NK-92 (cell line): ENCODE data around the gene RNPS1.
"Not testable (repeated sequence)": the region's sequence is repeated elsewhere in the genome, so short reads cannot be mapped to it uniquely, and the experiment has no call there.

Experiments
- DNase-seq: peaks from one replicate; lab custom pipeline; 2025; ENCODE audit not compliant: unreplicated experiment; lab: John Stamatoyannopoulos, UW

Gene RNPS1

DNA sequence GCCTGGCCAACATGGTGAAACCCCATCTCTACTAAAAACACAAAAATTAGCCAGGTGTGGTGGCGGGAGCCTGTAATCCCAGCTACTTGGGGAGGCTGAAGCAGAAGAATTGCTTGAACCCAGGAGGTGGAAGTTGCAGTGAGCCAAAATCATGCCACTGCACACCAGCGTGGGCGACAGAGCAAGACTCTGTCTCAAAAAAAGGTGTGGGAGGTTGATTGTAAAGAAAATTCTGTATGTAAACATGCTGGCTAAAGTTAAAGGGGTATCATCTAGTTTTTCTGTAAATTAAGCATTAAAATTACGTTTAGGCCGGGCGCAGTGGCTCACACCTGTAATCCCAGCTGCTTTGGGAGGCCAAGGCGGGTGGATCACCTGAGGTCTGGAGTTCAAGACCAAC is 9.4 kb downstream of the RNPS1 start:
- DNase-seq: not testable (repeated sequence)

DNA sequence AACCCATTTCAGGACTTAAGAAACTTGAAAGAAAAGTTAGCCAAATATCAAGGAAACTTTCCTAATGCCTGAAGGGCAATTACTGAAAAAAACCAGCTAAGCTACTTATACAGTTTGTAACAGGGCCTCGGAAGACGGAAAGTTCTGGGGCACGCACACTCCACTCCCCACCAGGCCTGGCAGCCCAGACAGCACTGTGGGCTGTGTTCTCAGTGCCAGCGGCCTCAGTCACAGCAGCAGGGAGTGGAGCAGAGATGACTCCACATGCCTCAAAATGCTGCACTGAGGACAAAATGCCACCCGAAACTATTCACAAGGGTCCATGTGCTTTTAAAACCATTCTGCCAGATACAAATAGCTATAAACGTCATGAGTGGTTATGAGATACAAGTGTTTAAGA is 10.2 kb downstream of the RNPS1 start:
- DNase-seq: no peak

DNA sequence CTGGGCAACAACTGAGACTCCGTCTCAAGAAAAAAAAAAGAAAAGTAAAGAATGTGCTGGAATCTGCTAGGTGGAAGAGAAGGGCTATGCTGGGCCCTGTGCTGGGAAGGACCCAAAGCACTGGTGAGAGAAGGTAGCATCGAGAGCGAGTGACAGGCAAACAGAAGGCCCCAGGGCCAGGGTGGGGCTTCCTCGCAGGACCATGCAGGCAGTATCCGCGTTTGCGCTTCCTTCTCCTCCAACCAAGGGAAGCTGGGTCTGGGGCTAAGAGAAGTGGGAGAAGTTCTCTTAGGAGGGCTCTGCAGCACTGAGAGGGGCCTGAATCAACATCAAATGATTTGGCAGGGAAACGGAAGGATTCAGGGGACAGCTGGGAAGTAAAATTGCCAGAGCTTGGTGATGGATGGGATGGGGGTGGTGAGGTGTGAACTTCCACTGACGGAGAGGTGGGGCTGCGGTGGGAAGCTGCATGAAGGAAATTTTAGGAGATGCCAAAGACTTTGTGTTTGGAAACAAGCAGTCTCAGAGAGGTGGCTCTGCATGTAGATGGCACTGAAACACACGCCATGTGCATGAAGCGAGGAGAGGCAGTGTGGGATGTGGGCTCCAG is 11.3 kb downstream of the RNPS1 start:
- DNase-seq: no peak

DNA sequence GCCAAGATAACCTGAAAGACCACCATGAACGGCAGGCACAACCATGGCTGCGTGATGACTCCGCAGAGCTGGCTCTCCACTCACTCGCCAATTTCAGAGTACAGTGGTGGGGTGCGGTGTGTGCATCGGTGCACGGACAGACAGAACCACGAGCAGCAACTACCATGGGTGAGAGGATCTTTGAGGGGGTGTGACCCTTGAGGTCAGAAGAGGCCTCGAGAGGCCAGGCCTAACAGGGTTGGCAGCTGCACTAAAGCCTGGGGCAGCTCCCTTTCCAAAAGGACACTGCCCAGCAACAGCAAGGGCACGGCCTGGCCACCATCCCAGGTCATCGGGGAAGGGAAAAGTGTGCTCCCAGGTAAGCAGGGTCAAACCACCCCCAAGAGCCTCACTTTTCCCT is 14.6 kb downstream of the RNPS1 start:
- no peak for DNase-seq

DNA sequence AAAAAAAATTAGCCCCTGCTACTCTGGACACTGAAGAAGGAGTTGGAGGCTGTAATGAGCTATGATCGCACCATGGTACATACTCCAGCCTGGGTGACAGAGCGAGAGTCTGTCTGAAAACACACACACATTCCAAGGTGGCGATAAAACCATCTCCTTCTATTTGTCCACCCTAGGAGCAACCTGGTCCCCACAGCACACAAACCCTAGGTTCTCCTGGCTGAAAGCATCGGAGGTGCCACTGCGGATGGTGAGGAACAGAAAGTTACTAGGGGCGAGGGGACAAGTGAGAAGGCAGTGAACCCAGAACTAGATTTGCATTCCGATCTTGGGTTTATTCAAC is 15.1 kb downstream of the RNPS1 start:
- DNase-seq: no peak

DNA sequence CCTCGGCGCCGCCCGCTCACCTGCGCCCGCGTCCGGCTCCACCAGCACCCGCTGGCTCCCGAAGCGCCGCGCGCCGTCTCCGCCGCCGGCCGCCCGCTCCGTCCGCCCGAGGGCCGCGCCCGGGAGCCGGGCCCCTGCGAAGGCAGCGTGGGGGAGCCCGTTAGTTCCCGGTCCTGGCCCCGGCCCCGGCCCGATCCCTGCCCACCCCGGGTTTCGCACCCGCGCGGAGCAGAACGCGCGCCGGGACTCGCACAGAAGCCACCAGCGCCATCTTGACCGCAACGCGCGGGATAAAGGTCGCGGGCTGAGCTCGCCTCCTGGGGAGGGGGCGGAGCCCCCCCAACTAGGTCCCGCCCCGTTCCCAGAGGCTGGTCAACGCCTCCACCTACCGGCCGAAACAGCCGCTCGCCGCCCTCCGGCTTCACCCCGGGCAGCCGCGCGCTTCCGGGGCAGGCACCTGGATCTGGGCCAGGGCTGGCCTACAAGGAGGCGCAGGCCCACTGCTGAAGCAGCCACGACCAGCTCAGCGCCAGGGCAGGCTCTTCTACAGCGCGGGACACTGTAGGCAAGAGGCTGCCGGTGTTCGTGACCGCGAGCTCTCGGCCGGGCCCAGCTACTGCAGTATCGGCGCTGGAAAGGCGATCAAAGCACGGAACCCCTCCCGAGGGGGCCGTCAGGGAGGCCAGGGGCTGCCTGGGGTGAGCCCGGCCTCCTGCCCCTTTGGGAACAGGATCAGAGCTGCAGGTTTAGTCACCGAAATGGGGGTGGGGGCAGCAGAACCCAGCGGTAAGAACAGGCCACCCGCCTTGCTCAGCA is 16.4 kb downstream of the RNPS1 start, which contains the start of gene ECI1:
Gene ECI1 (minus strand): TSS at position 292 of the 816 bp plus-strand sequence. CDS start 21 bp downstream, at position 271.
- no peak for DNase-seq

DNA sequence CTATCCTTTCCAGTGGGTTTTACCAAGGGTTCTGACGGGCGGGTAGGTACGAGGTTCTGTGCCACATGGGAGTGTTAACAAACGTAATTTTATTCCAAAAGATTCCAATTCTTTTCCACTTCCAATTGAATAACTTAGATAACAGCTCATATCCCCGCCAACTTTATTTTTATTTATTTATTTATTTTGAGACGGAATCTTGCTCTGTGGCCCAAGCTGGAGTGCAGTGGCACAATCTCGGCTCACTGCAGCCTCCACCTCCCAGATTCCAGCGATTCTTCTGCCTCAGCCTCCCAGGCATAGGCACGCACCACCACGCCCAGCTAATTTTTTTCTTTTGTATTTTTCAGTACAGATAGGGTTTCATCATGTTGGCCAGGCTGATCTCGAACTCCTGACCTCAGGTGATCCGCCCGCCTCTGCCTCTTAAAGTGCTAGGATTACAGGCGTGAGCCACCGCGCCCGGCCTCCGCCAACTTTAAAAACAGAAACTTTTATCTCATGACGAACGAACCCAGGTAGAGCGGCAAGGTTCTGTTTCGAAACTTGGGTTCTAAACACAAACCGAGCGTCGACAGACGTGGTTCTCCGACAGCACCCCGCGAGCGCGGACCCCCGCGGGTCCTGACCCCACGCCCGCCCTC is 17.2 kb downstream of the RNPS1 start:
- no peak for DNase-seq

DNA sequence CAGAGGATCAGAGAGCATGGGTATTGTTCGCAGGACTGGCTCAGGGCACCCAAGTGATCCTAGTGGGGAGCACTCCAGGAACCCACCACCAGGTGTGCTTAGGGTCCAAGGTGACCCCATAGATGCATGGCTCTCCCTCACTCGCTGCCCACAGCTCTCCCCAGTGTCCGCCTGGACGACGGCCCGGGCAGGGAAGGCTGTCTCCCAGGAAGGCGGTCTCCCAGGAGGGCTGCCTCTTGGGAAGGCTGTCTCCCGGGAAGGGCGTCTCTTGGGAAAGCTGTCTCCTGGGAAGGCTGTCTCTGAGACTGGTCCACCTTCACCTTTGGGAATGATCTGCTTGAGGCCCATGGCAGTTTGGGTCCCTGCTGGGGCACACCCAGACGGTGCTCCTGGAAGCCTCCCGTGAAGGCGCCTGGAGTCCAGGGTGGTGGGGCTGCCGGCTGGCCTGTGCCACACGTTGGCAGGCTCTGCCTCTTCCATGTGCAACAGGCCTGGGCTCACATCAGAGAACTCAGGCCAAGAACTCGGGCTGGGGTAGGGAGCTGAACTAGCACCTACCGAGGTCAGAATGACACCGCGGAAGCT is 21.5 kb downstream of the RNPS1 start:
- no peak for DNase-seq

DNA sequence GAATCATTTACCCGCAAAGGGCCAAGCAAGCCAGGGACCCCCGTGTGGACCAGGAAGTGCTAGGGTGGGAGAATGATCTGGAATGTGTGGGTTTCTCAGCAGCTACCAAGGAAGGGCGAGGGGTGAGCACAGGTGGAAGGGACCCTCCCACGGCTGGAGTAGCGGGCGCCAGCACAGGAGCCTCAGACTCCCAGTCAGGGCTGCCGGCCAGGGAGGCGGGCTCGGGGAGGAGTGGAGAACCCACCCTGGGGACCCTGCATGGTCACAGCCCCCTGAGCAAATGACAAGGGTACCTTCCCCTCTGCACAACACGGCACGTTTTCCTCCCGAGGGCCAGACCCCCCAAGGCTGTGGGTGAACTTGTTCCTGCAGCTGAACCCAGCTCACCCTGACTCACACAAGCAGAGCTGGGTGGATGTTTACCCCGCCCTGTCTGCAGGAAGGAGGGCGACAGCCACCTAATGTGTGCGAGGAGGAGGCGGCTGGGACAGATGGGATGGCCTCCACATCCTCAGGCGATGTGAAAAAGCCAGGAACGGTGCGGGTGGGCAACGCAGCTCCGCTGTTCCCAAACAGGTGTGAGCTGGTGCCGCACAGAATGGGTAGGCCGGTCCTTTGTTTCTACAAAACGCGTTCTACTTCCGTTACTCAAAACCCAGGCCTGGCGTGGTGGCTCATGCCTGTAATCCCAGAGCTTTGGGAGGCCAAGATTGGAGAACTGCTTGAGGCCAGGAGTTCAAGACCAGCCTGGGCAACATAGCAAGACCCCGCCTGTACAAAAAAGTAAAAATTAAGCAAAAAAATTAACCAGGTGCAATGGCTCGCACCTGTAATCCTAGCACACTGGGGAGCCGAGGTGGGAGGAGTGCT is 22.8 kb downstream of the RNPS1 start:
- no peak for DNase-seq

DNA sequence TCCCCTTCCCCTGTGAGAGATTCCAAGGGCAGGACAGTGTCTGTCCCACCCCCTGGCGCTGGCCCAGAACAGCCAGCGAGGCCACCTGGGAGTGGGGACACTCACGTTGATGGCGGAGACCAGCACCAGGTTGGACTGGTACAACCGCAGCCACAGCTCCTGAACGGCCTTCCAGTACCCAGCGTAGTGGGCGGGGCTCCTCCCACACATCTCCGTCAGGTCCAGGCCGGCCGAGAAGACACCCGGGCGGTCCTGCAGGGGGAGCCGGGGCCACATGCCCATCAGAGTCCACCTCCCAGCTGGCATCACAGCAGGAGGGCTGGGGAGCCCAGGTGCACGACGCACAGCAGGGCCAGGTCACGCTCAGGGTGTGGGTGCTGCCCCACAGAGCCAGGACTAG is 23.6 kb downstream of the RNPS1 start:
- DNase-seq: no peak

DNA sequence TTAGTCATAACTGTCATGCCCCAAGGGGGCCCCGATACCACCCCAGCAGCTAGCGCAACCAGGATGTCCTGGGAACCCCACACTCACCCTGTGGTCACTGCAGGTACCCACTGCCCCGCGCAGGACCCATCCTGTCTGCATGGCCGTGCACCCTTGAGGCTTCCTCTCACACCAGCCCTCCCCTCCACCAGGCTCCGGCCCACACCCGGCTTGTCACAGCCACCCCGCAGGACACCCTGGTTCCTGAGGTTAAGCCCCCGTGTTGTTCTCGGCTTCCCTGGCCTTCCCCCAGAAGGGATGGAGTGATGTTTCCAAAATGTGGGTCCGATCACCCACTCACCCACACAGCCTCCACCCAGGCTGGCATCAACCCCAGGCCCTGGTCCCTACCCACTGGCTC is 24.1 kb downstream of the RNPS1 start:
- DNase-seq: no peak

DNA sequence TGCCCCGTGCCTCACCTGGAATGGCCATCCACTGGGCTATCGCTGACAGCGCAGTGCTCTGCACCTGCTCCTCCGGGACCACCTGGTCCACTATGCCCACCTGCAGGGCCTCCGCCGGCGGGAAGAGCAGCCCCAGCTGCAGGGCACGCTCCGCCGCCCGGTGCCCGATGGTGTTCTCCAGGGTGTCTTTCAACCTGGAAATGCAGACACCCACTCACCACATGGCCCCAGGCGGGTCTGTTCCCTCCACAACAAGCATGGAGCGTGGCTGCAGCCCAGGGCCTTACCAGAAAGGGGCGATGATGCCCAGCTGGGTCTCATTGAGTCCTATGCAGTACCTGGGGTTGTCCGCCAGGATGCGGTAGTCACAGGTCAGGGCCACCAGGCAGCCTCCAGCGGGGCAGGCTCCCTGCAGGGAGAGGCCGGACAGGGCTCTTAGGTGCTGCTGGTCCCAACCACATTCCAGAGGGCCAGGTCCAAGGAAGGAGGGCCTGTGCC is 24.8 kb downstream of the RNPS1 start:
- DNase-seq: no peak

DNA sequence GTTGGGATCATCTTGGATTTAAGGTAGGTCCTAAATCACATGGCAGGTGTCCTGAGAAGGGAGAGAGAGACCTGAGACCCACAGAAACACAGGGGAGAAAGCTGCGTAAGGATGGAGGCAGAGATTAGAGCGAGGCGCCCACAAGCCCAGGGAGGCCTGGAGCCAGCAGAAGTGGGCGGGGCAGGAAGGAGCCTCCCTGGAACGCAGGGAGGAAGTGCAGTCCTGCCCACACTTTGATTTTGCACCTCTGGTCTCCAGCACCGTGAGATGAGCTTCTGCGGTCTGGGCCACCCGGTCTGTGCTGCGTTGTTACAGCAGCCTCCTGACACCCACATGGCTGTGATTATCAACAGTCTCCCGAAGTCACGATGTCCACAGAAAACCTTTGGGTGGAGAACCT is 25.3 kb downstream of the RNPS1 start:
- no peak for DNase-seq

DNA sequence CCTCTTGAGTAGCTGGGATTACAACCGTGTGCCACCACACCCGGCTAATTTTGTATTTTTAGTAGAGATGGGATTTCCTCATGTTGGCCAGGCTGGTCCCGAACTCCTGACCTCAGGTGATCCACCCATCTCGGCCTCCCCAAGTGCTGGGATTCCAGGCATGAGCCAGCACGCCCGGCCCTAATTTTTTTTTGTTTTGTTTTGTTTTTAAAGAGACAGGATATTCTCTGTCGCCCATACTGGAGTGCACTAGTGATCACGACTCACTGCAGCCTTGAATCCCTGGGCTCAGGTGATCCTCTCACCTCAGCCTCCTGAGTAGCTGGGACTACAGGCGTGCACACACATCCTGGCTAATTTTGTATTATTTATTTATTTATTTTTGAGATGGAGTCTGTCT is 27.6 kb downstream of the RNPS1 start:
- DNase-seq: not testable (repeated sequence)

DNA sequence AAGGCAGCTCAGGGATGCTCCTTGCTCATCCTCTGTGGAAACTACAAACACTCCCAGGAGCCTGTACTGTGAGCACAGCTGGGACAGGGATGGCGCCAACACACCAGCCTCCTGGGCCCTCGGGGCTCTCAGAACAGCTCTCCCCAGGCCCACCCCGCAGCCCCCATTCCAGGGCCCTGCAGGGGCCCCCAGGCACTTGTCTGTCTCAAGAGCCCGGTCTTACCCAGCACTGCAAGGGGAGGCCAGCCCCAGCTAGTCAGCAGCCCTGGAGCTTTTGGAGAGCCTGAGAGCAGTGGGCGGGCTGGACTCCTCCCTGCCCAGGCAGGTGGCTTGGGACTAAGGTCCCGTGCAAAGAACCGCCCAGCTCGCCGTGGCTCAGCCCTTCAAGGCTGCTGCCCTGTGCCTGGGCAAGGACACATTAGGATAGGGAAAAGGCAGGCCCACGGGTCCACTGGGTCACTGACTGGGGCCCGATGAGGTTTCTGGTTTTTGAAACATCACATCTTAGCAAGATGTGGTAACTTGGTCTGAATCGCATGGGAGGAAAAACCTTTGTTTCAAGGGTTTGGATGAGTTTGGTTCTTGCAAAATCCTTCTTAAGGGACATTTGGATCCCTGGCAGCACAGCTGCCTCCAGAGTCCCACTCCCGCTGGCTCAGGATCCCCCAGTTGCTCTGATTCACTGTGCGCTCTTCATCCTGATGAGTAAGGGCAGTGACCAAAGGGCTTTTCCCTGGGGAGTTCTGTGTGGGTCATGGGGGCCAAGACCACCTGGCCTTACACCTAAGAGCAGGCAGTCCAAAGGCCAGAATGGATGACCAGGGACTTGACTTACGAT is 28.9 kb downstream of the RNPS1 start:
- DNase-seq: no peak

DNA sequence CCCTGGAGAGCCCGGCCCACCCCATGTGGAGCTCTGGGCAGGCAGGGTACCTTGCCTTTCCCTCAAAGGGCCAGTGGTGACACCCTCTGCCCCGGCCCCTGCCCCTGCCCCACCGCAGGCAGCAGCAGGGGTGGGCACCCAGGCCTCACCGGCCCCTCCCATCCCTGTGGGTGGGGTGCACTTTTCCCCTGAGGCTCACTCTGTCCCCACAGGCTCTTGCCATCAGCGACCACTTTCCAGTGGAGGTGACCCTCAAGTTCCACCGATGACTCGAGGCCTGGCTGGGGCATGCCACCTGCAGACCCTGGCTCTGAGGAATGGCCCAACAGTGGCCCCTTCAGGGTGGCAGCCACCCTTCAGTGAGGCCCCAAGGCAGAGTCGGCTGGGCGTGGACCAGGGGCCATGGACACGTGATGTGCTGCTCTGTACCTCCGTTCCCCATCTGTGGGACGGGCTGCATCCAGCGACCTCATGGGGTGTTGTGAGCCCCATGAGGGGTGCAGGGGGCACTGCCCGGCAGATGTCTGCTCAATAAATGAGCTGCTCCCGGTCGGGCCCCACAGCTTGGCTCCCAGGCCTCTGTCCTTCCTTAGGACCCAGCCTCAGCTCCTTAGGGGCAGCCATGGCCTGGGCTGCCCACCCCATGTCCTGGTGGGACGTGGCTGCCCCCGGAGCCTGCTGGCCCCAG is 29.6 kb downstream of the RNPS1 start:
- no peak for DNase-seq

DNA sequence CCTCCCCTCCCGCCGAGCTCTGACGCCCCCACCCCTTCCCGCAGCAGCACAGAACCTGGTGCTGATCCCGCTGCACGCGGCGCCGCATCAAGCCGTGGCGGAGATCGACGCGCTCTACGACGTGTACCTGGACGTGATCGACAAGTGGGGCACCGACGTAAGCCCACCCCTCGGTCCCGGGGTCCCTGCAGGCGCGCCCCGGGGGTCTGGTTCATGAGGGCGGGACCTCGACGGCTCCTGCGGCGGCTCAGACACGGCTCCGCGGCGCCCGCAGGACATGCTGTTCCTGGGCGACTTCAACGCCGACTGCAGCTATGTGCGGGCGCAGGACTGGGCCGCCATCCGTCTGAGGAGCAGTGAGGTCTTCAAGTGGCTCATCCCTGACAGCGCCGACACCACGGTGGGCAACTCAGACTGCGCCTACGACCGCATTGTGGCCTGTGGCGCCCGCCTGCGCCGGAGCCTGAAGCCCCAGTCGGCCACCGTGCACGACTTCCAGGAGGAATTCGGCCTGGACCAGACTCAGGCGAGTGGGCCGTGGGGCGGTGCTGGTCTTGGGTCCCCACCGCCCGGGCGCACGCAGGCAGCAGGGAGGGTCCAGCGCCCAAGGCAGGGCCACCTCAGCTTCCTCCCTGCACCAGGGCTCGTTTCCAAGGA is 30.3 kb downstream of the RNPS1 start:
- no peak for DNase-seq

DNA sequence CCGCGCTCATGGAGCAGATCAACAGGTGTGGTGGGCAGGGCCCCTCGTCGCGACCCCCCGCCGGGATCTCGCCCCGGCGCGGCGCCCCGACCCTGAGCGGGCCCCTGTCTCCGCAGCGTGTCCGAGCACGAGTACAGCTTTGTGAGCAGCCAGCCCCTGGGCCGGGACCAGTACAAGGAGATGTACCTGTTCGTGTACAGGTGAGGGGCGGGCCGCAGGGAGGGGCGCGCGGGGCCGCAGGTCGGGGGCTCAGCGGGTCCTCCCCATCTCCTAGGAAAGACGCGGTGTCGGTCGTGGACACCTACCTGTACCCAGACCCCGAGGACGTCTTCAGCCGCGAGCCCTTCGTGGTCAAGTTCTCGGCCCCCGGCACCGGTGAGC is 30.8 kb downstream of the RNPS1 start:
- DNase-seq: no peak
